ENCODE measurements around the gene SGMS1. TPM values are rescaled to one million over a fixed set of nuclear protein-coding genes. Genes with fewer than 3 reads are reported as not detected.

The SGMS1 gene
- total RNA-seq, 6 experiments from 2014 or later, result 13.6 to 49.8 (median 20.0) TPM

- no peak for TF ChIP-seq POLR2A (IDR thresholded peaks at IDR 0.05)
- TF ChIP-seq, protein P1, sequence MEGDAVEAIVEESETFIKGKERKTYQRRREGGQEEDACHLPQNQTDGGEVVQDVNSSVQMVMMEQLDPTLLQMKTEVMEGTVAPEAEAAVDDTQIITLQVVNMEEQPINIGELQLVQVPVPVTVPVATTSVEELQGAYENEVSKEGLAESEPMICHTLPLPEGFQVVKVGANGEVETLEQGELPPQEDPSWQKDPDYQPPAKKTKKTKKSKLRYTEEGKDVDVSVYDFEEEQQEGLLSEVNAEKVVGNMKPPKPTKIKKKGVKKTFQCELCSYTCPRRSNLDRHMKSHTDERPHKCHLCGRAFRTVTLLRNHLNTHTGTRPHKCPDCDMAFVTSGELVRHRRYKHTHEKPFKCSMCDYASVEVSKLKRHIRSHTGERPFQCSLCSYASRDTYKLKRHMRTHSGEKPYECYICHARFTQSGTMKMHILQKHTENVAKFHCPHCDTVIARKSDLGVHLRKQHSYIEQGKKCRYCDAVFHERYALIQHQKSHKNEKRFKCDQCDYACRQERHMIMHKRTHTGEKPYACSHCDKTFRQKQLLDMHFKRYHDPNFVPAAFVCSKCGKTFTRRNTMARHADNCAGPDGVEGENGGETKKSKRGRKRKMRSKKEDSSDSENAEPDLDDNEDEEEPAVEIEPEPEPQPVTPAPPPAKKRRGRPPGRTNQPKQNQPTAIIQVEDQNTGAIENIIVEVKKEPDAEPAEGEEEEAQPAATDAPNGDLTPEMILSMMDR (IDR thresholded peaks at IDR 0.05), result no peak
- intact Hi-C loops (cut with DNase I), result no loop called here
- peaks cover 0 to 61% (median 20%) of the 10 kb centered on the region in 4 donors for H3K4me1 ChIP-seq
- DNase-seq (no peak), ATAC-seq (peak in 3 of 4 donors; percentile 30 to 43 (median 33))
- H3K27me3 ChIP-seq, result no peaks in the 10 kb centered on the region
- H3K9me3 ChIP-seq, result no peaks in the 10 kb centered on the region
- no peaks in the 10 kb centered on the region for H3K36me3 ChIP-seq
- no peak overlapping the region for H3K4me3 ChIP-seq
- H3K27ac ChIP-seq, result peak overlapping the region in 1 of 3 donors; percentile 0
Measured at GRCh38 chr10:50607356-50607925, 16.3 kb downstream of the SGMS1 start.

- ATAC-seq (no peak), DNase-seq (no peak)
- H3K9me3 ChIP-seq, result no peaks in the 10 kb centered on the region
- no peaks in the 10 kb centered on the region for H3K27me3 ChIP-seq
- intact Hi-C loops (cut with DNase I), result no loop called here
- WGBS (ENCODE audit: insufficient coverage, low coverage, low lambda C conversion rate, missing lambda C conversion rate), result 86% methylated on average over 2 of the region's 2 CpGs
- H3K27ac ChIP-seq, result peak overlapping the region in 1 of 3 donors; percentile 52
- TF ChIP-seq, protein P1 (IDR thresholded peaks at IDR 0.05), result no peak
- no peak for TF ChIP-seq POLR2A (IDR thresholded peaks at IDR 0.05)
- no peaks in the 10 kb centered on the region for H3K36me3 ChIP-seq
- no peak overlapping the region for H3K4me3 ChIP-seq
- H3K4me1 ChIP-seq, result peaks cover 0 to 65% (median 23%) of the 10 kb centered on the region in 4 donors
Measured at GRCh38 chr10:50605951-50606270, 17.8 kb downstream of the SGMS1 start.

DNA sequence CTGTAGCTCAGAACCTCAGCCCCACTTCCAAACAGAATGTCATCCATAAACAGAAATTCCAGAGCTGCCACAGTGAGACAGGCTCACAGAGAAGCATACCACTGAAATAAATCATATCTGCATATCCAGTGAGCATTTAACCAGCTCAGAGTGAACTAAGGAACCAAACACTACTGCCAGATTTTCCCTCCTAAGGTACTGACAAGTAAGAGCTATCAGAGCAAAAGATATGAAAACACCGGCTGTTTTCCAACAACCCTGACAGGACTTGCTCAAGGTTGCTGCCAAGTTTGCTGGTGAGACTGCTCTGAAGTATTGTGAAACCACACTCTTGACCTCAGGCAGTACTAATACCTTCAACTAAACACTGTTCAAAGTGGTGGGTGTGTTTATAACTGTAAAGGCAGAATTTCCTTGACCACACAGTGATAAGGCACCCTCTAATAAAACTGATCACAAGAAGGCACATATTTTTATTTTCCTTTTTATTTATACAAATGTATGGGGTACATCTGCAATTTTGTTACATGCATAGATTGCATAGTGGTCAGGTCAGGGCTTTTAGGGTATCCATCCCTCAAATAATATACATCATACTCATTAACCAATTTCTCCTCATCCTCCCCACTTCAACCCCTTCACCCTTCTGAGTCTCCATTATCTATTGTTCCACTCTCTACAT lies 18.3 kb downstream of the SGMS1 start:
- peak in 1 of 3 donors; percentile 55 for DNase-seq
- no peaks in the 10 kb centered on the region for H3K36me3 ChIP-seq
- H3K4me1 ChIP-seq, result peaks cover 0 to 65% (median 23%) of the 10 kb centered on the region in 4 donors
- H3K4me3 ChIP-seq, result no peak overlapping the region
- ATAC-seq, result peak; percentile 68 to 90 (median 79)
- H3K9me3 ChIP-seq, result no peaks in the 10 kb centered on the region
- 10% methylated on average over 1 of the region's 1 CpG for WGBS (ENCODE audit: insufficient coverage, low coverage, low lambda C conversion rate, missing lambda C conversion rate)
- no peak for TF ChIP-seq POLR2A (IDR thresholded peaks at IDR 0.05)
- TF ChIP-seq, protein P1 (IDR thresholded peaks at IDR 0.05), result no peak
- H3K27ac ChIP-seq, result peak overlapping the region in 2 of 3 donors; percentile 24 to 52
- intact Hi-C loops (cut with DNase I), result no loop called here
- no peaks in the 10 kb centered on the region for H3K27me3 ChIP-seq

GRCh38 chr10:50604809-50605208 lies 18.9 kb downstream of the SGMS1 start:
- Histone ChIP-seq H3K27ac (peak overlapping the region in 2 of 3 donors; percentile 24 to 52), H3K4me1 (peaks cover 0 to 65% (median 23%) of the 10 kb centered on the region in 4 donors), H3K4me3 (no peak overlapping the region), H3K27me3 (no peaks in the 10 kb centered on the region), H3K9me3 (no peaks in the 10 kb centered on the region), H3K36me3 (no peaks in the 10 kb centered on the region)
- no peak for DNase-seq
- 10% methylated on average over 3 of the region's 3 CpGs for WGBS (ENCODE audit: insufficient coverage, low coverage, low lambda C conversion rate, missing lambda C conversion rate)
- no peak for ATAC-seq
- intact Hi-C loops (cut with DNase I), result no loop called here
- TF ChIP-seq POLR2A (IDR thresholded peaks at IDR 0.05), result no peak
- TF ChIP-seq, protein P1 (IDR thresholded peaks at IDR 0.05), result no peak
